Measurements from ENCODE around the gene LYZL2.
"Not testable (repeated sequence)": the region's sequence is repeated elsewhere in the genome, so short reads cannot be mapped to it uniquely, and the experiment has no call there.

DNA sequence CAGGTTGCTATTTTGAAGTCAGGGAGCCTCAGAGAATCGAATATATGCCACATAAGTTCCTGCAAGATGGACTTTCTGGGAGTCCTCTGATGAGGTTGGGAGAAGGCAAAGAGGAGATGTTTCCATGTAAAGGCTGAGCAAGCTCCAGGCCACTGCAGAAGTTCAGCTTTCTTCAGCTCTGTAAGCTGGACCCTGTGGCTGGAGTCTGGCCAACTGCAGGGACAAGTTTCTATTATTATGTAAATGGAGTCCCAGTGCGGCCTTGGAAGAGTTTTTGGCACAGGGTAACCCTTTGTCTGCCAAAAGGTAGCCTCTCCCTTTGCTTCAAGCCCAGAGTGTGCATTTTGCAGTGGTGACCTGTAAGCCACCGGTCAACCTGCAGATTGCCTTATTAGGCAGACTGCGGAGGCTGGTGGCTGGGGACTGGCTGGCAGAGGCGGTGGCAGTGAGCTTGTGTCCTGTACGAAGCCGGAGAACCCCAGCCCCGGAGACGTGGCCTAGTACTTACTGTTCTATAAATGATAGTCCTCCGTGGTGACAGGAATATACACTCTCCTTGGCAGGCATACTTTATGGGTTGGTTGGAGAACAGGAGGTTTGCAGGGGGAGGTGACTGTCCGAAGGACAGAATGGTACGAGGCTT, 14.1 kb upstream of the LYZL2 start:
- TF ChIP-seq, protein P1, sequence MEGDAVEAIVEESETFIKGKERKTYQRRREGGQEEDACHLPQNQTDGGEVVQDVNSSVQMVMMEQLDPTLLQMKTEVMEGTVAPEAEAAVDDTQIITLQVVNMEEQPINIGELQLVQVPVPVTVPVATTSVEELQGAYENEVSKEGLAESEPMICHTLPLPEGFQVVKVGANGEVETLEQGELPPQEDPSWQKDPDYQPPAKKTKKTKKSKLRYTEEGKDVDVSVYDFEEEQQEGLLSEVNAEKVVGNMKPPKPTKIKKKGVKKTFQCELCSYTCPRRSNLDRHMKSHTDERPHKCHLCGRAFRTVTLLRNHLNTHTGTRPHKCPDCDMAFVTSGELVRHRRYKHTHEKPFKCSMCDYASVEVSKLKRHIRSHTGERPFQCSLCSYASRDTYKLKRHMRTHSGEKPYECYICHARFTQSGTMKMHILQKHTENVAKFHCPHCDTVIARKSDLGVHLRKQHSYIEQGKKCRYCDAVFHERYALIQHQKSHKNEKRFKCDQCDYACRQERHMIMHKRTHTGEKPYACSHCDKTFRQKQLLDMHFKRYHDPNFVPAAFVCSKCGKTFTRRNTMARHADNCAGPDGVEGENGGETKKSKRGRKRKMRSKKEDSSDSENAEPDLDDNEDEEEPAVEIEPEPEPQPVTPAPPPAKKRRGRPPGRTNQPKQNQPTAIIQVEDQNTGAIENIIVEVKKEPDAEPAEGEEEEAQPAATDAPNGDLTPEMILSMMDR (IDR thresholded peaks at IDR 0.05) = not testable (repeated sequence)
- TF ChIP-seq POLR2A (IDR thresholded peaks at IDR 0.05) = not testable (repeated sequence)

Measured in esophagus squamous epithelium (tissue), 4 donors.